K562 (cell line): ENCODE data around the gene ZBTB14. TPM values are rescaled to one million over a fixed set of nuclear protein-coding genes. Genes with fewer than 3 reads are reported as not detected.

ENCODE experiments used
- ATF4 ChIP-seq: fragments of 450-650 bp; formaldehyde crosslinking; IDR thresholded peaks from 2 replicates; pipeline ENCODE4 v1.4.0; 2022; ENCODE audit warnings: mild to moderate bottlenecking, moderate library complexity
- BDP1 ChIP-seq: IDR thresholded peaks from 3 replicates; pipeline ENCODE4 v1.6.1; 2011; ENCODE audit not compliant: insufficient read length, insufficient read depth
- CBX8 ChIP-seq: fragments of 200-600 bp; sonication (generic); IDR thresholded peaks from 2 replicates; pipeline ENCODE4 v1.6.1; 2012; ENCODE audit warnings: borderline replicate concordance, mixed run types, low read depth, mild to moderate bottlenecking, moderate library complexity, mixed read lengths, low read length, control low read depth, inconsistent platforms; ENCODE audit not compliant: poor library complexity, severe bottlenecking; ENCODE audit errors: extremely low read depth
- CHD1 ChIP-seq: fragments of 200-600 bp; sonication (generic); IDR thresholded peaks from one replicate; pipeline ENCODE4 v1.6.1; 2012; ENCODE audit warnings: mild to moderate bottlenecking, moderate library complexity, low read length, inconsistent platforms
- HNRNPK ChIP-seq: fragments of 200-400 bp; formaldehyde crosslinking; IDR thresholded peaks from one replicate; pipeline ENCODE4 v1.6.1; 2018; ENCODE audit warnings: mild to moderate bottlenecking, low read depth, low read length; ENCODE audit not compliant: poor library complexity, severe bottlenecking
- ILF3 ChIP-seq: fragments of 450-650 bp; IDR thresholded peaks from 2 replicates; pipeline ENCODE4 v1.6.1; 2018; ENCODE audit warnings: antibody characterized with exemption, mild to moderate bottlenecking, moderate library complexity, borderline replicate concordance
- KLF1 ChIP-seq: fragments of 450-650 bp; IDR thresholded peaks from 2 replicates; pipeline ENCODE4 v1.6.1; 2016; ENCODE audit warnings: missing genetic modification characterization, missing compliant biosample characterization
- MAFK ChIP-seq: IDR thresholded peaks from 2 replicates; pipeline ENCODE4 v1.6.1; 2011; ENCODE audit warnings: low read length, improper control_type of control experiment
- MBD2 ChIP-seq: sonication (generic); IDR thresholded peaks from 2 replicates; pipeline ENCODE4 v1.6.1; 2016; ENCODE audit warnings: low read depth, borderline replicate concordance
- MEF2D ChIP-seq: conservative IDR thresholded peaks from 2 replicates; pipeline ENCODE4 v1.6.1; 2016; ENCODE audit warnings: low read depth, missing genetic modification characterization, missing compliant biosample characterization
- POLR2G ChIP-seq: fragments of 200-400 bp; formaldehyde crosslinking; IDR thresholded peaks from 2 replicates; pipeline ENCODE4 v1.6.1; 2017; ENCODE audit warnings: low read depth, mild to moderate bottlenecking, antibody characterized with exemption, low read length, moderate library complexity
- SFPQ ChIP-seq: fragments of 200-400 bp; formaldehyde crosslinking; IDR thresholded peaks from 2 replicates; pipeline ENCODE4 v1.6.1; 2017; ENCODE audit warnings: mild to moderate bottlenecking, low read depth, low read length, moderate library complexity
- SREBF2 ChIP-seq: sonication (generic); formaldehyde crosslinking; IDR thresholded peaks from 2 replicates; pipeline ENCODE4 v1.4.0; 2020; ENCODE audit warnings: mild to moderate bottlenecking, missing genetic modification reagents
- TCF3 ChIP-seq: sonication (generic); formaldehyde crosslinking; IDR thresholded peaks from 2 replicates; pipeline ENCODE4 v1.4.0; 2020; ENCODE audit warnings: mild to moderate bottlenecking, missing genetic modification reagents
- ZBTB7A ChIP-seq: IDR thresholded peaks from 2 replicates; pipeline ENCODE4 v1.6.1; 2011; ENCODE audit warnings: low read depth, mild to moderate bottlenecking, low read length, moderate library complexity, borderline replicate concordance; ENCODE audit not compliant: control insufficient read depth
- ZKSCAN3 ChIP-seq: fragments of 250-450 bp; sonication (Bioruptor Pico); IDR thresholded peaks from 2 replicates; pipeline ENCODE4 v1.4.0; 2020
- ZNF197 ChIP-seq: fragments of 200-800 bp; sonication (Bioruptor generic); IDR thresholded peaks from 2 replicates; pipeline ENCODE4 v1.6.1; 2016; ENCODE audit warnings: low read depth, missing genetic modification characterization, missing compliant biosample characterization
- ZNF280B ChIP-seq: fragments of 250-450 bp; sonication (Bioruptor Pico); IDR thresholded peaks from 2 replicates; pipeline ENCODE4 v1.5.1; 2021; ENCODE audit warnings: mild to moderate bottlenecking
- ZNF398 ChIP-seq: fragments of 250-450 bp; sonication (Bioruptor Pico); IDR thresholded peaks from 2 replicates; pipeline ENCODE4 v1.8.0; 2021; ENCODE audit warnings: moderate library complexity, mild to moderate bottlenecking, inconsistent platforms
- ZNF436 ChIP-seq: fragments of 250-450, 450-650 bp; sonication (Bioruptor Pico); formaldehyde crosslinking; IDR thresholded peaks from 2 replicates; pipeline ENCODE4 v1.7.0; 2020; ENCODE audit warnings: mild to moderate bottlenecking
- ZNF830 ChIP-seq: fragments of 250-450 bp; sonication (Bioruptor Pico); IDR thresholded peaks from 2 replicates; pipeline ENCODE4 v1.5.0; 2021; ENCODE audit warnings: mild to moderate bottlenecking
- polyA plus RNA-seq, 8 experiments: library from polyadenylated mRNA; depleted of rRNA in 4 of 8; stranded (reverse) in 5 of 8; unstranded in 3 of 8; fragments of >200 nt; fragmentation: Nextera tagmentation in 2 of 8; fragmentation: Illumina TruSeq in 1 of 8; extraction: Ambion mirVana in 2 of 8; extraction: Trizol in 1 of 8; gene quantifications; 2 replicates each; pipeline versions ENCODE4 v1.2.1 to v1.2.3, GENCODE V29; 2011 to 2014; ENCODE audit warnings: inconsistent platforms in 1 of 8, missing spikeins in 1 of 8
- total RNA-seq, 7 experiments: library from RNA; depleted of rRNA in 6 of 7; stranded (reverse); fragments of >200 nt in 6 of 7; fragmentation: Illumina TruSeq in 2 of 7; extraction: Trizol in 2 of 7; gene quantifications; 2 replicates each; pipeline versions ENCODE4 v1.2.1 to v1.2.3, GENCODE V29; 2011 to 2021; ENCODE audit warnings: low replicate concordance in 1 of 7

The ZBTB14 gene
- total and polyA plus RNA-seq, 9 of the 15 experiments (the other 6 are each of a cell fraction or from before 2014, with no cell fraction given), result 2.8 to 12.6 (median 9.0) TPM

GRCh38 chr18:5295231-5295920, at the start of gene ZBTB14 (continued):
- TF ChIP-seq ZNF280B (no peak), CBX8 (no peak), HNRNPK (no peak), MBD2 (no peak), ZNF830 (CRISPR knock-in tag) (no peak), ILF3 (no peak), MAFK (no peak), ZKSCAN3 (no peak), KLF1 (no peak), MEF2D (no peak), BDP1 (no peak), ZNF197 (CRISPR knock-in tag) (peak; percentile 99), POLR2G (peak; percentile 40), ZNF398 (CRISPR knock-in tag) (no peak), ZBTB7A (peak; percentile 43; the same call in 1 of the 2 replicates), CHD1 (peak; percentile 32), ATF4 (CRISPR knock-in tag) (no peak), ZNF436 (CRISPR knock-in tag) (no peak), SREBF2 (CRISPR knock-in tag) (no peak), TCF3 (CRISPR knock-in tag) (no peak), SFPQ (no peak)
